Keratinocyte (primary cell): ENCODE data around the gene MEGF11. TPM values are rescaled to one million over a fixed set of nuclear protein-coding genes. Genes with fewer than 3 reads are reported as not detected.

Source experiments
- DNase-seq: peaks from one replicate; pipeline ENCODE4 v3.0.0-alpha.2; 2011; ENCODE audit warnings: low read depth, missing footprints, low spot score
- FAIRE-seq: peaks from 2 replicates; lab custom pipeline; 2011; peaks lifted over from hg19 to GRCh38; lab: Jason Lieb, UNC
- H2AFZ ChIP-seq: 2 replicates; pipeline ENCODE4 v1.6.0; 2012; ENCODE audit warnings: low read length, control low read depth, inconsistent platforms; ENCODE audit not compliant: control insufficient read depth
- H3K27ac ChIP-seq: 2 replicates; pipeline ENCODE4 v1.5.1; 2011; ENCODE audit warnings: low read length; ENCODE audit not compliant: control insufficient read depth, insufficient read depth
- H3K27me3 ChIP-seq: 3 replicates; pipeline ENCODE4 v1.6.0; 2011; ENCODE audit warnings: low read length; ENCODE audit not compliant: control insufficient read depth, insufficient read depth; ENCODE audit errors: extremely low read depth
- H3K36me3 ChIP-seq, 2 experiments: 2 replicates in 1 of 2; 3 replicates in 1 of 2; pipeline ENCODE4 v1.5.1; 2011; ENCODE audit warnings: low read length in 2 of 2, mild to moderate bottlenecking in 1 of 2; ENCODE audit not compliant: control insufficient read depth in 2 of 2, insufficient read depth in 2 of 2; ENCODE audit errors: extremely low read depth in 1 of 2
- H3K4me1 ChIP-seq: 3 replicates; pipeline ENCODE4 v1.5.1; 2011; ENCODE audit warnings: low read length; ENCODE audit not compliant: control insufficient read depth, insufficient read depth; ENCODE audit errors: extremely low read depth
- H3K4me2 ChIP-seq: 3 replicates; pipeline ENCODE4 v1.6.0; 2011; ENCODE audit warnings: low read depth, low read length; ENCODE audit not compliant: control insufficient read depth, insufficient read depth; ENCODE audit errors: extremely low read depth
- H3K4me3 ChIP-seq, 3 experiments: fragments of 200-600 bp in 1 of 3; sonication (generic) in 1 of 3; 2 replicates in 2 of 3; 3 replicates in 1 of 3; pipeline ENCODE4 v1.5.1; 2011 to 2016; ENCODE audit warnings: low read length in 3 of 3, mild to moderate bottlenecking in 3 of 3, control low read depth in 2 of 3, inconsistent platforms in 1 of 3, low read depth in 1 of 3, mixed read lengths in 1 of 3, mixed run types in 1 of 3, moderate library complexity in 1 of 3; ENCODE audit not compliant: control insufficient read depth in 2 of 3, insufficient read depth in 2 of 3; ENCODE audit errors: extremely low read depth in 1 of 3
- H3K79me2 ChIP-seq: 2 replicates; pipeline ENCODE4 v1.6.0; 2012; ENCODE audit warnings: low read length; ENCODE audit not compliant: control insufficient read depth, insufficient read depth
- H3K9ac ChIP-seq: 3 replicates; pipeline ENCODE4 v1.6.0; 2011; ENCODE audit warnings: low read length; ENCODE audit not compliant: control insufficient read depth, insufficient read depth; ENCODE audit errors: extremely low read depth
- H3K9me1 ChIP-seq: 3 replicates; pipeline ENCODE4 v1.6.0; 2011; ENCODE audit warnings: low read length; ENCODE audit not compliant: control insufficient read depth, insufficient read depth; ENCODE audit errors: extremely low read depth
- H3K9me3 ChIP-seq: 2 replicates; pipeline ENCODE4 v1.5.1; 2012; ENCODE audit warnings: low read depth, low read length; ENCODE audit not compliant: control insufficient read depth
- H4K20me1 ChIP-seq: 3 replicates; pipeline ENCODE4 v1.6.0; 2011; ENCODE audit warnings: low read length; ENCODE audit not compliant: control insufficient read depth, insufficient read depth; ENCODE audit errors: extremely low read depth
- EZH2 ChIP-seq: IDR thresholded peaks from one replicate; pipeline ENCODE4 v1.6.1; 2012; ENCODE audit warnings: inconsistent platforms, mild to moderate bottlenecking, low read length, moderate library complexity
- dilution Hi-C: fragments of 300-500 bp; cut with MboI; formaldehyde crosslinking; loops from one replicate; pipeline ENCODE4 v1.7.0; 2020; ENCODE audit warnings: low sequenced_read_pairs; ENCODE audit not compliant: extremely low pct_ligation_motif_present
- polyA plus RNA-seq, 5 experiments: library from polyadenylated mRNA; depleted of rRNA in 3 of 5; stranded (reverse) in 3 of 5; stranded (forward) in 1 of 5; unstranded in 1 of 5; fragments of >200 nt; gene quantifications; 1 replicate in 1 of 5; 2 replicates in 3 of 5; 3 replicates in 1 of 5; pipeline versions ENCODE4 v1.2.1 to v1.2.3, GENCODE V29; 2011 to 2012; ENCODE audit warnings: missing spikeins in 2 of 5, low read depth in 1 of 5, low replicate concordance in 1 of 5
- TF ChIP-seq, protein P1 (sequence below), 3 experiments: IDR thresholded peaks in 1 of 3; conservative IDR thresholded peaks in 1 of 3; optimal IDR thresholded peaks in 1 of 3; 2 replicates in 2 of 3; 3 replicates in 1 of 3; pipeline versions ENCODE3 to v1.5.1; 2011; ENCODE audit warnings: low read length in 3 of 3, mild to moderate bottlenecking in 3 of 3, moderate library complexity in 2 of 3, control low read depth in 1 of 3, inconsistent platforms in 1 of 3; ENCODE audit not compliant: insufficient read depth in 2 of 3; ENCODE audit errors: extremely low read depth in 1 of 3

Gene MEGF11
- polyA plus RNA-seq, 1 donor (not counting 4 experiments of a cell fraction or from before 2014, with no cell fraction given) = not detected

- dilution Hi-C loops = no loop called here
- no peak overlapping the region for H3K4me3 ChIP-seq
- no peak overlapping the region for H3K4me2 ChIP-seq
- DNase-seq = no peak
- H3K9me1 ChIP-seq = peaks cover 2% of the 10 kb centered on the region
- H3K27me3 ChIP-seq = no peaks in the 10 kb centered on the region
- H3K9me3 ChIP-seq = no peaks in the 10 kb centered on the region
- peaks cover 12% of the 10 kb centered on the region for H3K4me1 ChIP-seq
- H3K27ac ChIP-seq = no peak overlapping the region
- peaks cover 32 to 33% of the 10 kb centered on the region in 2 experiments for H3K36me3 ChIP-seq
- H4K20me1 ChIP-seq = peaks cover 3% of the 10 kb centered on the region
- H2AFZ ChIP-seq = no peak overlapping the region
- TF ChIP-seq, protein P1, sequence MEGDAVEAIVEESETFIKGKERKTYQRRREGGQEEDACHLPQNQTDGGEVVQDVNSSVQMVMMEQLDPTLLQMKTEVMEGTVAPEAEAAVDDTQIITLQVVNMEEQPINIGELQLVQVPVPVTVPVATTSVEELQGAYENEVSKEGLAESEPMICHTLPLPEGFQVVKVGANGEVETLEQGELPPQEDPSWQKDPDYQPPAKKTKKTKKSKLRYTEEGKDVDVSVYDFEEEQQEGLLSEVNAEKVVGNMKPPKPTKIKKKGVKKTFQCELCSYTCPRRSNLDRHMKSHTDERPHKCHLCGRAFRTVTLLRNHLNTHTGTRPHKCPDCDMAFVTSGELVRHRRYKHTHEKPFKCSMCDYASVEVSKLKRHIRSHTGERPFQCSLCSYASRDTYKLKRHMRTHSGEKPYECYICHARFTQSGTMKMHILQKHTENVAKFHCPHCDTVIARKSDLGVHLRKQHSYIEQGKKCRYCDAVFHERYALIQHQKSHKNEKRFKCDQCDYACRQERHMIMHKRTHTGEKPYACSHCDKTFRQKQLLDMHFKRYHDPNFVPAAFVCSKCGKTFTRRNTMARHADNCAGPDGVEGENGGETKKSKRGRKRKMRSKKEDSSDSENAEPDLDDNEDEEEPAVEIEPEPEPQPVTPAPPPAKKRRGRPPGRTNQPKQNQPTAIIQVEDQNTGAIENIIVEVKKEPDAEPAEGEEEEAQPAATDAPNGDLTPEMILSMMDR (optimal IDR thresholded peaks at IDR 0.05 in 1 of 3, IDR thresholded peaks at IDR 0.05 in 1 of 3, conservative IDR thresholded peaks at IDR 0.05 in 1 of 3; ENCODE audit: extremely low read depth in 1 of 3, insufficient read depth in 2 of 3, low read length in 3 of 3) = no peak
- TF ChIP-seq EZH2 = no peak
- H3K79me2 ChIP-seq = no peaks in the 10 kb centered on the region
- FAIRE-seq = no peak
- no peak overlapping the region for H3K9ac ChIP-seq
These were observed 343.7 kb downstream of the MEGF11 start for GRCh38 chr15:65909831-65910230.

GRCh38 chr15:65908876-65909275 lies 344.7 kb downstream of the MEGF11 start:
- Histone ChIP-seq H3K4me3 (no peak overlapping the region), H3K9ac (no peak overlapping the region), H3K27me3 (no peaks in the 10 kb centered on the region), H4K20me1 (peaks cover 3% of the 10 kb centered on the region), H3K4me2 (no peak overlapping the region), H3K27ac (no peak overlapping the region), H3K36me3 (peaks cover 36 to 41% of the 10 kb centered on the region in 2 experiments), H3K9me3 (no peaks in the 10 kb centered on the region), H3K9me1 (peaks cover 4% of the 10 kb centered on the region), H3K79me2 (peaks cover 2% of the 10 kb centered on the region), H3K4me1 (peaks cover 12% of the 10 kb centered on the region), H2AFZ (no peak overlapping the region)
- DNase-seq (no peak), FAIRE-seq (no peak)
- TF ChIP-seq EZH2 = no peak
- TF ChIP-seq, protein P1 (optimal IDR thresholded peaks at IDR 0.05 in 1 of 3, IDR thresholded peaks at IDR 0.05 in 1 of 3, conservative IDR thresholded peaks at IDR 0.05 in 1 of 3; ENCODE audit: extremely low read depth in 1 of 3, insufficient read depth in 2 of 3, low read length in 3 of 3) = no peak
- dilution Hi-C loops = no loop called here
